HCT116 (cell line): Measurements from ENCODE around the gene HCRTR1. TPM values are rescaled to one million over a fixed set of nuclear protein-coding genes. Genes with fewer than 3 reads are reported as not detected.

Experiments used
- ATAC-seq: fragments of 200-7000 bp; cut with Tn5 transposase; 2 replicates; pipeline ENCODE4 v1.9.1; 2020; ENCODE audit warnings: mild to moderate bottlenecking, moderate library complexity
- BruUV-seq: library from RNA; stranded (reverse); fragments of 400-500 nt; replicated peaks from 2 replicates; lab custom pipeline; 2021; lab: Mats Ljungman, UMichigan
- CTCF ChIA-PET: fragments of 300-600 bp; sonication (Branson Sonifier 250); formaldehyde crosslinking; loops from one replicate; lab custom pipeline; 2021; ENCODE audit warnings: antibody characterized with exemption; lab: Charles Lee
- POLR2A ChIA-PET: fragments of 300-600, 350-600 bp; sonication (Branson Sonifier 250); formaldehyde crosslinking; loops from one replicate; lab custom pipeline; 2021; ENCODE audit warnings: antibody characterized with exemption; lab: Charles Lee
- RAD21 ChIA-PET, 2 experiments: fragments of 300-600 bp; sonication (Branson Sonifier 250); formaldehyde crosslinking; loops; one replicate each; lab custom pipeline; 2023; ENCODE audit warnings: low total read pairs in 2 of 2; ENCODE audit not compliant: uncharacterized antibody in 2 of 2, unreplicated experiment in 2 of 2, low non-redundant PET in 1 of 2; lab: Charles Lee
- DNase-seq: peaks from one replicate; pipeline ENCODE4 v3.0.0-alpha.2; 2010; ENCODE audit warnings: low read depth, low spot score
- H2AFZ ChIP-seq: fragments of 200-600 bp; shearing (Covaris generic), sonication (generic); 2 replicates; pipeline ENCODE4 v1.6.1; 2017; ENCODE audit warnings: low read depth, mixed run types, mixed read lengths, antibody characterized with exemption, low read length; ENCODE audit not compliant: poor library complexity, severe bottlenecking
- H3K27ac ChIP-seq: 2 replicates; pipeline ENCODE4 v1.5.1; 2012; ENCODE audit warnings: low read depth, low read length
- H3K27me3 ChIP-seq: fragments of 200-600 bp; sonication (generic); 2 replicates; pipeline ENCODE4 v1.6.1; 2016; ENCODE audit warnings: mixed run types, low read length, mixed read lengths; ENCODE audit not compliant: insufficient read depth
- H3K36me3 ChIP-seq, 2 experiments: fragments of 200-500 bp in 1 of 2; fragments of 200-600 bp in 1 of 2; sonication (Bioruptor generic) in 1 of 2; sonication (generic) in 1 of 2; 2 replicates each; pipeline versions ENCODE4 v1.5.1 to v1.6.1; 2014 to 2016; ENCODE audit warnings: low read length in 2 of 2, inconsistent platforms in 1 of 2, mixed read lengths in 1 of 2, mixed run types in 1 of 2; ENCODE audit not compliant: insufficient read depth in 2 of 2, control insufficient read depth in 1 of 2
- H3K4me1 ChIP-seq, 2 experiments: fragments of 200-600 bp in 1 of 2; sonication (generic) in 1 of 2; 2 replicates each; pipeline versions ENCODE4 v1.5.1 to v1.6.1; 2012 to 2017; ENCODE audit warnings: low read length in 2 of 2, inconsistent platforms in 1 of 2, mild to moderate bottlenecking in 1 of 2, mixed read lengths in 1 of 2, mixed run types in 1 of 2, moderate library complexity in 1 of 2; ENCODE audit not compliant: insufficient read depth in 2 of 2, control insufficient read depth in 1 of 2
- H3K4me2 ChIP-seq: fragments of 200-600 bp; sonication (generic); 2 replicates; pipeline ENCODE4 v1.6.1; 2017; ENCODE audit warnings: mixed run types, low read length, mixed read lengths
- H3K4me3 ChIP-seq, 2 experiments: fragments of 200-600 bp in 1 of 2; sonication (generic) in 1 of 2; replicated peaks in 1 of 2; 2 replicates each; pipeline ENCODE4 v1.5.1; 2011 to 2016; ENCODE audit warnings: low read length in 2 of 2, control low read depth in 1 of 2, low read depth in 1 of 2, mild to moderate bottlenecking in 1 of 2, mixed read lengths in 1 of 2, mixed run types in 1 of 2
- H3K79me2 ChIP-seq: fragments of 200-600 bp; sonication (generic); 2 replicates; pipeline ENCODE4 v1.6.1; 2017; ENCODE audit warnings: mild to moderate bottlenecking, mixed run types, low read length, moderate library complexity, mixed read lengths; ENCODE audit not compliant: insufficient read depth
- H3K9ac ChIP-seq: fragments of 200-600 bp; sonication (generic); 2 replicates; pipeline ENCODE4 v1.6.1; 2016; ENCODE audit warnings: low read length, mixed read lengths
- H3K9me2 ChIP-seq: fragments of 200-600 bp; sonication (generic), shearing (Covaris generic); 2 replicates; pipeline ENCODE4 v1.6.1; 2017; ENCODE audit warnings: mixed run types, mild to moderate bottlenecking, moderate library complexity; ENCODE audit not compliant: insufficient read depth
- H3K9me3 ChIP-seq, 2 experiments: fragments of 200-500 bp in 1 of 2; fragments of 200-600 bp in 1 of 2; sonication (Bioruptor generic) in 1 of 2; sonication (generic) in 1 of 2; 2 replicates each; pipeline ENCODE4 v1.6.1; 2014 to 2017; ENCODE audit warnings: low read length in 2 of 2, mixed read lengths in 2 of 2, inconsistent platforms in 1 of 2, low read depth in 1 of 2, mild to moderate bottlenecking in 1 of 2, mixed run types in 1 of 2, moderate library complexity in 1 of 2; ENCODE audit not compliant: control insufficient read depth in 1 of 2, insufficient read depth in 1 of 2
- H4K20me1 ChIP-seq: fragments of 200-600 bp; sonication (generic), shearing (Covaris generic); 2 replicates; pipeline ENCODE4 v1.6.1; 2017; ENCODE audit warnings: mixed run types, mild to moderate bottlenecking, moderate library complexity; ENCODE audit not compliant: insufficient read depth
- ATF3 ChIP-seq: IDR thresholded peaks from 2 replicates; pipeline ENCODE4 v1.6.1; 2012
- CBX3 ChIP-seq: IDR thresholded peaks from 2 replicates; pipeline ENCODE4 v1.6.1; 2012; ENCODE audit warnings: low read depth
- CTCF ChIP-seq, 3 experiments: fragments of 200-600 bp in 1 of 3; sonication (generic) in 1 of 3; IDR thresholded peaks in 2 of 3; conservative IDR thresholded peaks in 1 of 3; 2 replicates each; pipeline ENCODE4 v1.5.1; 2012 to 2017; ENCODE audit warnings: low read depth in 2 of 3, low read length in 2 of 3, antibody characterized with exemption in 1 of 3, borderline replicate concordance in 1 of 3, control low read depth in 1 of 3, mild to moderate bottlenecking in 1 of 3, mixed read lengths in 1 of 3, mixed run types in 1 of 3, moderate library complexity in 1 of 3; ENCODE audit not compliant: insufficient read depth in 1 of 3
- EGR1 ChIP-seq: IDR thresholded peaks from 2 replicates; pipeline ENCODE4 v1.6.1; 2012; ENCODE audit warnings: low read depth
- EZH2phosphoT487 ChIP-seq: fragments of 200-600 bp; IDR thresholded peaks from 2 replicates; pipeline ENCODE4 v1.6.1; 2018; ENCODE audit warnings: antibody characterized with exemption, borderline replicate concordance
- FOSL1 ChIP-seq: IDR thresholded peaks from 2 replicates; pipeline ENCODE4 v1.6.1; 2012; ENCODE audit warnings: low read depth
- POLR2A ChIP-seq: IDR thresholded peaks from 2 replicates; pipeline ENCODE4 v1.7.0; 2011; ENCODE audit warnings: borderline replicate concordance; ENCODE audit not compliant: insufficient read depth, insufficient read length; ENCODE audit errors: extremely low read depth
- POLR2AphosphoS5 ChIP-seq: IDR thresholded peaks from 2 replicates; pipeline ENCODE4 v1.6.1; 2011; ENCODE audit warnings: mild to moderate bottlenecking, low read depth, low read length, moderate library complexity
- RAD21 ChIP-seq: IDR thresholded peaks from 2 replicates; pipeline ENCODE4 v1.6.1; 2012; ENCODE audit warnings: low read depth, mild to moderate bottlenecking
- SIN3A ChIP-seq: IDR thresholded peaks from 2 replicates; pipeline ENCODE4 v1.6.1; 2012; ENCODE audit warnings: low read depth
- SP1 ChIP-seq: IDR thresholded peaks from 2 replicates; pipeline ENCODE4 v1.6.1; 2012; ENCODE audit warnings: low read depth
- ZFX ChIP-seq: fragments of 450-650 bp; IDR thresholded peaks from 2 replicates; pipeline ENCODE4 v1.6.1; 2017
- intact Hi-C: fragments of 100-400 bp; cut with micrococcal nuclease; formaldehyde crosslinking; loops from 2 replicates; pipeline ENCODE4 v1.10.0; 2022
- total RNA-seq: library from RNA; stranded (reverse); gene quantifications from one replicate; pipeline ENCODE4 v1.2.1, GENCODE V29; 2021; ENCODE audit not compliant: unreplicated experiment

Gene HCRTR1
- total RNA-seq, 1 experiment from 2014 or later: not detected

DNA sequence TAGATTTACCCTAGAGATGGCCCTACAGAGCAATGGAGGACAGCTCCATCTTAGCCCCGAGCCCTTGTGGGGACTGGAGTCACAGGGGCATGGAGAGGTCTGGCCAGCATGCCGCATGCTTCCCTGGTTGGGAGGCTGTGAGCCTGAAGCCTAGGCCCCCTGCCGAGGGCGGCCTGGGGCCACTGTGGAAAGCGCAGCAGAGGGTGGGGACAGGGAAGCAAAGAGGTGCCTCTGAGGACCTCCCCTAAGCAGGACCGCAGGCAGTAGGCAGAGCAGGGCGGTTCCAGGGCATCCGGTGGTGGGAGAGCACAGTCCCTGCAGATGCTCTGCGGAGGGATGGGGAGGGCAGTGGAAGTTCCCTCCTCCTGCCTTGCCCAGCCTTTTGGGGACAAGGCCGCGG, 53.7 kb downstream of the HCRTR1 start:
- no peaks in the 10 kb centered on the region for H3K27me3 ChIP-seq
- H3K4me1 ChIP-seq: peaks cover 22 to 27% of the 10 kb centered on the region in 2 experiments
- no peaks in the 10 kb centered on the region for H3K36me3 ChIP-seq
- H2AFZ ChIP-seq: no peak overlapping the region
- no TSS peak for BruUV-seq
- H3K4me2 ChIP-seq: no peak overlapping the region
- no peaks in the 10 kb centered on the region for H4K20me1 ChIP-seq
- ATAC-seq: no peak
- RAD21 ChIA-PET: no interaction called here
- no peak overlapping the region for H3K9ac ChIP-seq
- intact Hi-C loops: no loop called here
- no peak overlapping the region for H3K4me3 ChIP-seq
- H3K27ac ChIP-seq: no peak overlapping the region
- no peaks in the 10 kb centered on the region for H3K9me2 ChIP-seq
- TF ChIP-seq EGR1: no peak
- no peak for TF ChIP-seq SIN3A
- no peak for TF ChIP-seq SP1
- no peak for TF ChIP-seq CBX3
- TF ChIP-seq ATF3: no peak
- TF ChIP-seq POLR2AphosphoS5: no peak
- no peak for TF ChIP-seq CTCF (IDR thresholded peaks at IDR 0.05 in 2 of 3, conservative IDR thresholded peaks at IDR 0.05 in 1 of 3; ENCODE audit: borderline replicate concordance in 1 of 3, insufficient read depth in 1 of 3, low read depth in 2 of 3, low read length in 2 of 3)
- TF ChIP-seq EZH2phosphoT487: no peak
- no peak for TF ChIP-seq POLR2A
- no peak for TF ChIP-seq RAD21
- TF ChIP-seq FOSL1: no peak
- TF ChIP-seq ZFX: no peak
- TF ChIP-seq, all 23 proteins: peak for 0
- no peak for DNase-seq
- ChIA-PET CTCF (no interaction called here), POLR2A (interaction anchor here (1.0 to 1.3 kb wide), 2 partner anchors 8 to 82 kb away, joined by 3 to 4 read pairs; no protein-coding TSS in a partner anchor)
- H3K79me2 ChIP-seq: no peaks in the 10 kb centered on the region
- no peaks in the 10 kb centered on the region for H3K9me3 ChIP-seq
